HCT116 (cell line): ENCODE measurements around the gene JAK3. TPM values are rescaled to one million over a fixed set of nuclear protein-coding genes. Genes with fewer than 3 reads are reported as not detected.
"Not testable (repeated sequence)": the region's sequence is repeated elsewhere in the genome, so short reads cannot be mapped to it uniquely, and the experiment has no call there.

ENCODE experiments used
- ATAC-seq: fragments of 200-7000 bp; cut with Tn5 transposase; 2 replicates; pipeline ENCODE4 v1.9.1; 2020; ENCODE audit warnings: mild to moderate bottlenecking, moderate library complexity
- BruUV-seq: library from RNA; stranded (reverse); fragments of 400-500 nt; replicated peaks from 2 replicates; lab custom pipeline; 2021; lab: Mats Ljungman, UMichigan
- CTCF ChIA-PET: fragments of 300-600 bp; sonication (Branson Sonifier 250); formaldehyde crosslinking; loops from one replicate; lab custom pipeline; 2021; ENCODE audit warnings: antibody characterized with exemption; lab: Charles Lee
- POLR2A ChIA-PET: fragments of 300-600, 350-600 bp; sonication (Branson Sonifier 250); formaldehyde crosslinking; loops from one replicate; lab custom pipeline; 2021; ENCODE audit warnings: antibody characterized with exemption; lab: Charles Lee
- RAD21 ChIA-PET, 2 experiments: fragments of 300-600 bp; sonication (Branson Sonifier 250); formaldehyde crosslinking; loops; one replicate each; lab custom pipeline; 2023; ENCODE audit warnings: low total read pairs in 2 of 2; ENCODE audit not compliant: uncharacterized antibody in 2 of 2, unreplicated experiment in 2 of 2, low non-redundant PET in 1 of 2; lab: Charles Lee
- DNase-seq: peaks from one replicate; pipeline ENCODE4 v3.0.0-alpha.2; 2010; ENCODE audit warnings: low read depth, low spot score
- H2AFZ ChIP-seq: fragments of 200-600 bp; shearing (Covaris generic), sonication (generic); 2 replicates; pipeline ENCODE4 v1.6.1; 2017; ENCODE audit warnings: low read depth, mixed run types, mixed read lengths, antibody characterized with exemption, low read length; ENCODE audit not compliant: poor library complexity, severe bottlenecking
- H3K27ac ChIP-seq: 2 replicates; pipeline ENCODE4 v1.5.1; 2012; ENCODE audit warnings: low read depth, low read length
- H3K27me3 ChIP-seq: fragments of 200-600 bp; sonication (generic); 2 replicates; pipeline ENCODE4 v1.6.1; 2016; ENCODE audit warnings: mixed run types, low read length, mixed read lengths; ENCODE audit not compliant: insufficient read depth
- H3K36me3 ChIP-seq, 2 experiments: fragments of 200-500 bp in 1 of 2; fragments of 200-600 bp in 1 of 2; sonication (Bioruptor generic) in 1 of 2; sonication (generic) in 1 of 2; 2 replicates each; pipeline versions ENCODE4 v1.5.1 to v1.6.1; 2014 to 2016; ENCODE audit warnings: low read length in 2 of 2, inconsistent platforms in 1 of 2, mixed read lengths in 1 of 2, mixed run types in 1 of 2; ENCODE audit not compliant: insufficient read depth in 2 of 2, control insufficient read depth in 1 of 2
- H3K4me1 ChIP-seq, 2 experiments: fragments of 200-600 bp in 1 of 2; sonication (generic) in 1 of 2; 2 replicates each; pipeline versions ENCODE4 v1.5.1 to v1.6.1; 2012 to 2017; ENCODE audit warnings: low read length in 2 of 2, inconsistent platforms in 1 of 2, mild to moderate bottlenecking in 1 of 2, mixed read lengths in 1 of 2, mixed run types in 1 of 2, moderate library complexity in 1 of 2; ENCODE audit not compliant: insufficient read depth in 2 of 2, control insufficient read depth in 1 of 2
- H3K4me2 ChIP-seq: fragments of 200-600 bp; sonication (generic); 2 replicates; pipeline ENCODE4 v1.6.1; 2017; ENCODE audit warnings: mixed run types, low read length, mixed read lengths
- H3K4me3 ChIP-seq, 2 experiments: fragments of 200-600 bp in 1 of 2; sonication (generic) in 1 of 2; replicated peaks in 1 of 2; 2 replicates each; pipeline ENCODE4 v1.5.1; 2011 to 2016; ENCODE audit warnings: low read length in 2 of 2, control low read depth in 1 of 2, low read depth in 1 of 2, mild to moderate bottlenecking in 1 of 2, mixed read lengths in 1 of 2, mixed run types in 1 of 2
- H3K79me2 ChIP-seq: fragments of 200-600 bp; sonication (generic); 2 replicates; pipeline ENCODE4 v1.6.1; 2017; ENCODE audit warnings: mild to moderate bottlenecking, mixed run types, low read length, moderate library complexity, mixed read lengths; ENCODE audit not compliant: insufficient read depth
- H3K9ac ChIP-seq: fragments of 200-600 bp; sonication (generic); 2 replicates; pipeline ENCODE4 v1.6.1; 2016; ENCODE audit warnings: low read length, mixed read lengths
- H3K9me2 ChIP-seq: fragments of 200-600 bp; sonication (generic), shearing (Covaris generic); 2 replicates; pipeline ENCODE4 v1.6.1; 2017; ENCODE audit warnings: mixed run types, mild to moderate bottlenecking, moderate library complexity; ENCODE audit not compliant: insufficient read depth
- H3K9me3 ChIP-seq, 2 experiments: fragments of 200-500 bp in 1 of 2; fragments of 200-600 bp in 1 of 2; sonication (Bioruptor generic) in 1 of 2; sonication (generic) in 1 of 2; 2 replicates each; pipeline ENCODE4 v1.6.1; 2014 to 2017; ENCODE audit warnings: low read length in 2 of 2, mixed read lengths in 2 of 2, inconsistent platforms in 1 of 2, low read depth in 1 of 2, mild to moderate bottlenecking in 1 of 2, mixed run types in 1 of 2, moderate library complexity in 1 of 2; ENCODE audit not compliant: control insufficient read depth in 1 of 2, insufficient read depth in 1 of 2
- H4K20me1 ChIP-seq: fragments of 200-600 bp; sonication (generic), shearing (Covaris generic); 2 replicates; pipeline ENCODE4 v1.6.1; 2017; ENCODE audit warnings: mixed run types, mild to moderate bottlenecking, moderate library complexity; ENCODE audit not compliant: insufficient read depth
- CEBPB ChIP-seq: IDR thresholded peaks from 2 replicates; pipeline ENCODE4 v1.6.1; 2012; ENCODE audit warnings: low read depth
- EGR1 ChIP-seq: IDR thresholded peaks from 2 replicates; pipeline ENCODE4 v1.6.1; 2012; ENCODE audit warnings: low read depth
- EZH2phosphoT487 ChIP-seq: fragments of 200-600 bp; IDR thresholded peaks from 2 replicates; pipeline ENCODE4 v1.6.1; 2018; ENCODE audit warnings: antibody characterized with exemption, borderline replicate concordance
- JUND ChIP-seq: IDR thresholded peaks from 2 replicates; pipeline ENCODE4 v1.6.1; 2012
- RAD21 ChIP-seq: IDR thresholded peaks from 2 replicates; pipeline ENCODE4 v1.6.1; 2012; ENCODE audit warnings: low read depth, mild to moderate bottlenecking
- ZFX ChIP-seq: fragments of 450-650 bp; IDR thresholded peaks from 2 replicates; pipeline ENCODE4 v1.6.1; 2017
- ZNF274 ChIP-seq: fragments of 200-500 bp; sonication (Bioruptor generic); IDR thresholded peaks from 2 replicates; pipeline ENCODE4 v1.6.1; 2014; ENCODE audit warnings: mild to moderate bottlenecking, low read depth, low read length, inconsistent platforms
- intact Hi-C: fragments of 100-400 bp; cut with micrococcal nuclease; formaldehyde crosslinking; loops from 2 replicates; pipeline ENCODE4 v1.10.0; 2022
- total RNA-seq: library from RNA; stranded (reverse); gene quantifications from one replicate; pipeline ENCODE4 v1.2.1, GENCODE V29; 2021; ENCODE audit not compliant: unreplicated experiment
- TF ChIP-seq, protein P1 (sequence below), 3 experiments: fragments of 200-600 bp in 1 of 3; sonication (generic) in 1 of 3; IDR thresholded peaks in 2 of 3; conservative IDR thresholded peaks in 1 of 3; 2 replicates each; pipeline ENCODE4 v1.5.1; 2012 to 2017; ENCODE audit warnings: low read depth in 2 of 3, low read length in 2 of 3, antibody characterized with exemption in 1 of 3, borderline replicate concordance in 1 of 3, control low read depth in 1 of 3, mild to moderate bottlenecking in 1 of 3, mixed read lengths in 1 of 3, mixed run types in 1 of 3, moderate library complexity in 1 of 3; ENCODE audit not compliant: insufficient read depth in 1 of 3

The JAK3 gene
- total RNA-seq, 1 experiment from 2014 or later: 5.7 TPM

- TF ChIP-seq, protein P1, sequence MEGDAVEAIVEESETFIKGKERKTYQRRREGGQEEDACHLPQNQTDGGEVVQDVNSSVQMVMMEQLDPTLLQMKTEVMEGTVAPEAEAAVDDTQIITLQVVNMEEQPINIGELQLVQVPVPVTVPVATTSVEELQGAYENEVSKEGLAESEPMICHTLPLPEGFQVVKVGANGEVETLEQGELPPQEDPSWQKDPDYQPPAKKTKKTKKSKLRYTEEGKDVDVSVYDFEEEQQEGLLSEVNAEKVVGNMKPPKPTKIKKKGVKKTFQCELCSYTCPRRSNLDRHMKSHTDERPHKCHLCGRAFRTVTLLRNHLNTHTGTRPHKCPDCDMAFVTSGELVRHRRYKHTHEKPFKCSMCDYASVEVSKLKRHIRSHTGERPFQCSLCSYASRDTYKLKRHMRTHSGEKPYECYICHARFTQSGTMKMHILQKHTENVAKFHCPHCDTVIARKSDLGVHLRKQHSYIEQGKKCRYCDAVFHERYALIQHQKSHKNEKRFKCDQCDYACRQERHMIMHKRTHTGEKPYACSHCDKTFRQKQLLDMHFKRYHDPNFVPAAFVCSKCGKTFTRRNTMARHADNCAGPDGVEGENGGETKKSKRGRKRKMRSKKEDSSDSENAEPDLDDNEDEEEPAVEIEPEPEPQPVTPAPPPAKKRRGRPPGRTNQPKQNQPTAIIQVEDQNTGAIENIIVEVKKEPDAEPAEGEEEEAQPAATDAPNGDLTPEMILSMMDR (IDR thresholded peaks at IDR 0.05 in 2 of 3, conservative IDR thresholded peaks at IDR 0.05 in 1 of 3; ENCODE audit: borderline replicate concordance in 1 of 3, insufficient read depth in 1 of 3, low read depth in 2 of 3, low read length in 2 of 3): peak in 2 of 3 experiments; percentile 86 to 89; a peak in 5 of 6 replicates
- TF ChIP-seq CEBPB (no peak), ZNF274 (no peak), ZFX (no peak), EGR1 (no peak), EZH2phosphoT487 (no peak), RAD21 (no peak; the same call in none of the 2 replicates), JUND (no peak)
- no peak overlapping the region for H3K9ac ChIP-seq
- ATAC-seq (peak; percentile 60), DNase-seq (no peak)
- peak overlapping the region; percentile 41; the same call in 1 of the 2 replicates for H3K27ac ChIP-seq
- H3K79me2 ChIP-seq: no peaks in the 10 kb centered on the region
- no peaks in the 10 kb centered on the region for H4K20me1 ChIP-seq
- no peak overlapping the region for H3K4me2 ChIP-seq
- BruUV-seq: no TSS peak
- H3K27me3 ChIP-seq: no peaks in the 10 kb centered on the region
- ChIA-PET POLR2A (no interaction called here), RAD21 (no interaction called here), CTCF (interaction anchor here (1.6 to 1.9 kb wide), 2 partner anchors 11 to 47 kb away, joined by 3 to 5 read pairs; partner anchors contain the start of gene B3GNT3)
- peaks cover 9 to 19% of the 10 kb centered on the region in 2 experiments; a peak in 3 of 4 replicates for H3K4me1 ChIP-seq
- H2AFZ ChIP-seq: no peak overlapping the region
- H3K9me3 ChIP-seq: no peaks in the 10 kb centered on the region
- peaks cover 0 to 6% of the 10 kb centered on the region in 2 experiments; a peak in 1 of 4 replicates for H3K36me3 ChIP-seq
- no peak overlapping the region for H3K4me3 ChIP-seq
- intact Hi-C loops: no loop called here
- H3K9me2 ChIP-seq: no peaks in the 10 kb centered on the region
Observed at GRCh38 chr19:17784201-17785008, 63.4 kb downstream of the JAK3 start.

DNA sequence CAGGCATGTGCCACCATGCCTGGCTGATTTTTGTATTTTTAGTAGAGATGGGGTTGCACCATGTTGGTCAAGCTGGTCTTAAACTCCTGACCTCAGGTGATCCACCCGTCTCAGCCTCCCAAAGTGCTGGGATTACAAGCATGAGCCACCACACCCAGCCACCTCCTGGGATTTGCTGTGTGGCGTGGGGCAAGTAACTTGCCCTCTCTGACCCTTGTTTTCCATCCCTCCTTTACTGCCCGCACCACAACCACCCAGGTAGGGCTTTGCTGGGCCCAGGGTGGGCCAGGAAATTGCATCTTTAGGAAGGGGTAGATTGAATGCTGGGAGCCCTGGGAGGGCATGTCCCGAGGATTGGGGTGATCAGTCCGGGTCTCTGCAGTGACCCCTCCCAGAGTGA lies 64.1 kb downstream of the JAK3 start:
- H3K4me1 ChIP-seq: peaks cover 9 to 21% of the 10 kb centered on the region in 2 experiments; a peak in 3 of 4 replicates
- H4K20me1 ChIP-seq, H3K4me2 ChIP-seq, intact Hi-C loops, H3K4me3 ChIP-seq, H3K9me2 ChIP-seq, H3K9me3 ChIP-seq, ATAC-seq, BruUV-seq, H3K79me2 ChIP-seq, H3K9ac ChIP-seq, H3K36me3 ChIP-seq, H3K27me3 ChIP-seq, DNase-seq, H2AFZ ChIP-seq: not testable (repeated sequence)
- H3K27ac ChIP-seq: peak overlapping the region; percentile 41; the same call in 1 of the 2 replicates
- RAD21 ChIA-PET: interaction anchor here in 1 of 2 experiments (0.8 kb wide), 1 partner anchor 69 kb away, joined by 4 read pairs; no protein-coding TSS in a partner anchor
- CTCF ChIA-PET: interaction anchor here (0.8 to 1.6 kb wide), 3 partner anchors 11 to 47 kb away, joined by 3 read pairs; partner anchors contain the start of gene B3GNT3
- POLR2A ChIA-PET: interaction anchor here (1.0 kb wide), 1 partner anchor 8 kb away, joined by 3 read pairs; no protein-coding TSS in a partner anchor
